IMR-90 (cell line): ENCODE results near the gene CTBP2. TPM values are rescaled to one million over a fixed set of nuclear protein-coding genes. Genes with fewer than 3 reads are reported as not detected.

Experiments used
- ATAC-seq: fragments of 200-7000 bp; cut with Tn5 transposase; 2 replicates; pipeline ENCODE4 v1.9.1; 2020; ENCODE audit warnings: low read depth, mild to moderate bottlenecking, moderate library complexity
- BruUV-seq: library from RNA; stranded (reverse); fragments of 400-500 nt; replicated peaks from 2 replicates; lab custom pipeline; 2021; lab: Mats Ljungman, UMichigan
- CTCF ChIA-PET: fragments of 300-600 bp; formaldehyde crosslinking; extraction: SDS; loops from one replicate; lab custom pipeline; 2021; ENCODE audit warnings: antibody characterized with exemption; lab: Yijun Ruan, JAX
- POLR2A ChIA-PET: fragments of 300-600 bp; sonication (Branson Sonifier 250); formaldehyde crosslinking; loops from one replicate; lab custom pipeline; 2022; ENCODE audit warnings: antibody characterized with exemption; ENCODE audit not compliant: unreplicated experiment; lab: Charles Lee
- DNase-seq: peaks from one replicate; pipeline ENCODE4 v3.0.0; 2013
- H2AFZ ChIP-seq: replicated peaks from 2 replicates; pipeline ENCODE3; 2013; ENCODE audit warnings: low read length, mild to moderate bottlenecking; ENCODE audit not compliant: poor library complexity
- H2AK5ac ChIP-seq: 2 replicates; pipeline ENCODE4 v1.6.1; 2013; ENCODE audit warnings: low read depth, low read length, inconsistent platforms
- H2AK9ac ChIP-seq: replicated peaks from 2 replicates; pipeline ENCODE3; 2013; ENCODE audit warnings: mild to moderate bottlenecking, low read depth, low read length, moderate library complexity; ENCODE audit not compliant: poor library complexity
- H2BK120ac ChIP-seq: 2 replicates; pipeline ENCODE4 v1.6.1; 2013; ENCODE audit warnings: low read depth, low read length, inconsistent platforms
- H2BK15ac ChIP-seq: 3 replicates; pipeline ENCODE4 v1.6.1; 2013; ENCODE audit warnings: low read depth, low read length, inconsistent platforms
- H2BK20ac ChIP-seq: 2 replicates; pipeline ENCODE4 v1.6.1; 2013; ENCODE audit warnings: low read depth, mild to moderate bottlenecking, inconsistent platforms, low read length, moderate library complexity
- H2BK5ac ChIP-seq: 2 replicates; pipeline ENCODE4 v1.6.1; 2013; ENCODE audit warnings: mild to moderate bottlenecking, low read depth, low read length, inconsistent platforms; ENCODE audit not compliant: poor library complexity, severe bottlenecking
- H3K14ac ChIP-seq: replicated peaks from 2 replicates; pipeline ENCODE4 v1.6.1; 2013; ENCODE audit warnings: low read depth, low read length, inconsistent platforms
- H3K18ac ChIP-seq: 2 replicates; pipeline ENCODE4 v1.6.1; 2013; ENCODE audit warnings: low read depth, low read length, control low read depth
- H3K23ac ChIP-seq: 2 replicates; pipeline ENCODE4 v1.6.1; 2013; ENCODE audit warnings: low read depth, low read length, inconsistent platforms
- H3K27ac ChIP-seq: 2 replicates; pipeline ENCODE4 v1.5.1; 2013; ENCODE audit warnings: mild to moderate bottlenecking, control low read depth, low read length; ENCODE audit not compliant: insufficient read depth
- H3K27me3 ChIP-seq: 2 replicates; pipeline ENCODE4 v1.6.1; 2013; ENCODE audit warnings: low read length; ENCODE audit not compliant: control insufficient read depth, insufficient read depth
- H3K36me3 ChIP-seq: 2 replicates; pipeline ENCODE4 v1.6.1; 2013; ENCODE audit warnings: low read length, mixed read lengths; ENCODE audit not compliant: control insufficient read depth, insufficient read depth
- H3K4ac ChIP-seq: 2 replicates; pipeline ENCODE4 v1.6.1; 2013; ENCODE audit warnings: low read depth, low read length, inconsistent platforms
- H3K4me1 ChIP-seq: 2 replicates; pipeline ENCODE4 v1.6.1; 2013; ENCODE audit warnings: low read length, mixed read lengths; ENCODE audit not compliant: control insufficient read depth, insufficient read depth
- H3K4me2 ChIP-seq: 2 replicates; pipeline ENCODE4 v1.6.1; 2013; ENCODE audit warnings: low read depth, mild to moderate bottlenecking, control low read depth, low read length, moderate library complexity
- H3K4me3 ChIP-seq: 2 replicates; pipeline ENCODE4 v1.5.1; 2013; ENCODE audit warnings: low read depth, mild to moderate bottlenecking, control low read depth, low read length, moderate library complexity; ENCODE audit not compliant: insufficient read depth
- H3K56ac ChIP-seq: 2 replicates; pipeline ENCODE4 v1.6.1; 2013; ENCODE audit warnings: low read length, inconsistent platforms; ENCODE audit not compliant: insufficient read depth; ENCODE audit errors: extremely low read depth
- H3K79me1 ChIP-seq, 2 experiments: 2 replicates each; pipeline ENCODE4 v1.6.1; 2013; ENCODE audit warnings: low read length in 2 of 2, inconsistent platforms in 1 of 2, low read depth in 1 of 2
- H3K9ac ChIP-seq: 2 replicates; pipeline ENCODE4 v1.6.1; 2013; ENCODE audit warnings: low read depth, low read length, control low read depth
- H3K9me1 ChIP-seq: 2 replicates; pipeline ENCODE4 v1.6.1; 2013; ENCODE audit warnings: low read length, inconsistent platforms; ENCODE audit not compliant: insufficient read depth
- H3K9me3 ChIP-seq: 2 replicates; pipeline ENCODE4 v1.6.1; 2013; ENCODE audit warnings: low read length; ENCODE audit not compliant: control insufficient read depth, insufficient read depth
- H4K20me1 ChIP-seq: 2 replicates; pipeline ENCODE4 v1.6.1; 2013; ENCODE audit warnings: low read length, inconsistent platforms; ENCODE audit not compliant: insufficient read depth
- H4K5ac ChIP-seq: 2 replicates; pipeline ENCODE4 v1.6.1; 2013; ENCODE audit warnings: mild to moderate bottlenecking, low read depth, low read length, control low read depth
- H4K8ac ChIP-seq, 2 experiments: 2 replicates each; pipeline ENCODE4 v1.6.1; 2013; ENCODE audit warnings: low read depth in 2 of 2, low read length in 2 of 2, control low read depth in 1 of 2, inconsistent platforms in 1 of 2
- H4K91ac ChIP-seq: 2 replicates; pipeline ENCODE4 v1.6.1; 2013; ENCODE audit warnings: low read depth, low read length, inconsistent platforms; ENCODE audit not compliant: insufficient read depth
- BHLHE40 ChIP-seq: fragments of 150-350 bp; IDR thresholded peaks from 2 replicates; pipeline ENCODE4 v1.6.1; 2016; ENCODE audit warnings: mild to moderate bottlenecking, low read depth, low read length
- CHD1 ChIP-seq: IDR thresholded peaks from 2 replicates; pipeline ENCODE4 v1.6.1; 2012; ENCODE audit warnings: low read depth, low read length, improper control_type of control experiment
- FOS ChIP-seq: fragments of 150-350 bp; IDR thresholded peaks from 2 replicates; pipeline ENCODE4 v1.6.1; 2016; ENCODE audit warnings: low read depth, low read length
- MXI1 ChIP-seq: IDR thresholded peaks from 2 replicates; pipeline ENCODE4 v1.6.1; 2012; ENCODE audit warnings: low read depth, mild to moderate bottlenecking, low read length, moderate library complexity, borderline replicate concordance
- NFE2L2 ChIP-seq: fragments of 150-350 bp; IDR thresholded peaks from 2 replicates; pipeline ENCODE4 v1.6.1; 2016; ENCODE audit warnings: low read depth, mild to moderate bottlenecking, low read length
- RFX5 ChIP-seq: IDR thresholded peaks from 2 replicates; pipeline ENCODE4 v1.8.0; 2012; ENCODE audit warnings: low read depth, mild to moderate bottlenecking, low read length, moderate library complexity
- SMC3 ChIP-seq: fragments of 150-350 bp; IDR thresholded peaks from 2 replicates; pipeline ENCODE4 v1.6.1; 2016; ENCODE audit warnings: low read depth, mild to moderate bottlenecking, antibody characterized with exemption, low read length, moderate library complexity
- USF2 ChIP-seq: fragments of 150-350 bp; IDR thresholded peaks from 2 replicates; pipeline ENCODE4 v1.6.1; 2017; ENCODE audit warnings: mild to moderate bottlenecking, antibody characterized with exemption, low read length, low read depth
- WGBS, 2 experiments: methylation state at CpG; one replicate each; pipeline versions ENCODE4 v1.1.5 to v1.1.7; 2013; ENCODE audit warnings: missing lambda C conversion rate in 2 of 2; ENCODE audit not compliant: insufficient read length in 1 of 2; ENCODE audit errors: extremely low coverage in 2 of 2; 5-methylcytosine and 5-hydroxymethylcytosine counted together
- dilution Hi-C: fragments of 300-500 bp; cut with HindIII; formaldehyde crosslinking; loops from one replicate; pipeline ENCODE4 v1.14.3; 2018; ENCODE audit warnings: low sequenced_read_pairs; ENCODE audit not compliant: unreplicated experiment
- in situ Hi-C: fragments of 300-500 bp; cut with MboI; formaldehyde crosslinking; loops from 3 replicates; pipeline ENCODE4 v1.14.3; 2019; ENCODE audit warnings: low sequenced_read_pairs, inconsistent platforms, mixed read lengths
- intact Hi-C: fragments of 100-400 bp; cut with micrococcal nuclease; formaldehyde crosslinking; loops from 2 replicates; pipeline ENCODE4 v1.10.0; 2022
- polyA plus RNA-seq, 3 experiments: library from polyadenylated mRNA; depleted of rRNA; stranded (reverse); fragments of >200 nt; gene quantifications; 2 replicates each; pipeline ENCODE4 v1.2.3, GENCODE V29; 2012; ENCODE audit warnings: low replicate concordance in 1 of 3
- total RNA-seq: library from RNA; depleted of rRNA; stranded (reverse); fragments of >200 nt; gene quantifications from 2 replicates; pipeline ENCODE4 v1.2.3, GENCODE V29; 2012

CTBP2 gene
- total and polyA plus RNA-seq, 2 of the 4 experiments (the other 2 are of a cell fraction): 81.0 to 86.6 TPM

- no peak for TF ChIP-seq USF2
Observed at GRCh38 chr10:125060826-125061556, 99.4 kb downstream of the CTBP2 start (continued).

GRCh38 chr10:125060482-125060825 is 99.9 kb downstream of the CTBP2 start:
- no TSS peak for BruUV-seq
- Histone ChIP-seq H3K23ac (no peak overlapping the region), H3K4me2 (no peak overlapping the region), H4K91ac (no peak overlapping the region), H3K27ac (peak overlapping the region; percentile 10; the same call in 1 of the 2 replicates), H3K9ac (no peak overlapping the region), H3K14ac (0 out of 2 replicates have a peak overlapping the region, but pooled peaks have one; percentile 22), H2BK120ac (no peak overlapping the region), H4K8ac (no peak overlapping the region), H2AFZ (no peak overlapping the region), H3K18ac (no peak overlapping the region), H3K27me3 (no peaks in the 10 kb centered on the region), H3K4ac (0 out of 2 replicates have a peak overlapping the region, but pooled peaks have one; percentile 1), H3K36me3 (no peaks in the 10 kb centered on the region), H2AK9ac (no peak overlapping the region), H3K4me3 (no peak overlapping the region), H2BK15ac (no peak overlapping the region), H3K79me1 (peaks cover 51 to 96% of the 10 kb centered on the region in 2 experiments), H3K9me3 (no peaks in the 10 kb centered on the region), H3K9me1 (peaks cover 36% of the 10 kb centered on the region), H2AK5ac (peak overlapping the region; percentile 37; the same call in 1 of the 2 replicates), H3K4me1 (peaks cover 51% of the 10 kb centered on the region), H3K56ac (no peak overlapping the region), H4K5ac (no peak overlapping the region), H2BK20ac (no peak overlapping the region), H4K20me1 (peaks cover 87% of the 10 kb centered on the region), H2BK5ac (peak overlapping the region; percentile 14)
- dilution Hi-C loops: no loop called here
- TF ChIP-seq NFE2L2: no peak
- TF ChIP-seq CHD1: no peak
- TF ChIP-seq RFX5: no peak
- TF ChIP-seq BHLHE40: no peak
- no peak for TF ChIP-seq FOS
- TF ChIP-seq MXI1: no peak
- TF ChIP-seq SMC3: no peak
- no peak for TF ChIP-seq USF2
- DNase-seq: peak; percentile 56
- 63% methylated on average over 5 of the region's 9 CpGs; no CpG with 5 or more reads in 1 of the 2 experiments for WGBS, 2 experiments
- intact Hi-C loops: loop anchor here (10.0 kb wide), 1 partner anchor 146 kb away; no protein-coding TSS in a partner anchor
- in situ Hi-C loops: no loop called here
- ATAC-seq: no peak
- POLR2A ChIA-PET: no interaction called here
- CTCF ChIA-PET: interaction anchor here (1.2 to 2.1 kb wide), 2 partner anchors 13 to 25 kb away, joined by 10 to 11 read pairs; no protein-coding TSS in a partner anchor
